Measurements from ENCODE around the gene XXYLT1.

The XXYLT1 gene

GRCh38 chr3:195226445-195226844 lies 44.5 kb downstream of the XXYLT1 start:
- no peaks in the 10 kb centered on the region for H4K20me1 ChIP-seq (ENCODE audit: insufficient read depth, low read length)
- no peaks in the 10 kb centered on the region for H3F3A ChIP-seq (ENCODE audit: insufficient read depth, low read length)
- H3K79me2 ChIP-seq (ENCODE audit: insufficient read depth, low read length), result no peaks in the 10 kb centered on the region
- H3K4me3 ChIP-seq (ENCODE audit: low read depth, low read length, poor library complexity, severe bottlenecking), result no peak overlapping the region
- H3K4me2 ChIP-seq (ENCODE audit: low read length), result no peak overlapping the region
- TF ChIP-seq CTCF (IDR thresholded peaks at IDR 0.05; ENCODE audit: low read length), result no peak
- TF ChIP-seq EZH2 (IDR thresholded peaks at IDR 0.05; ENCODE audit: borderline replicate concordance, low read length), result no peak
- no peak overlapping the region for H3K9ac ChIP-seq (ENCODE audit: low read length)
- H3K36me3 ChIP-seq (ENCODE audit: insufficient read depth, low read length), result no peaks in the 10 kb centered on the region
- H3K27ac ChIP-seq (ENCODE audit: low read depth, low read length, poor library complexity, severe bottlenecking), result no peak overlapping the region
- no peaks in the 10 kb centered on the region for H3K4me1 ChIP-seq (ENCODE audit: insufficient read depth, low read length, severe bottlenecking)
- H3K9me3 ChIP-seq (ENCODE audit: low read length), result no peaks in the 10 kb centered on the region
- H3K9me2 ChIP-seq (ENCODE audit: low read depth, low read length), result no peaks in the 10 kb centered on the region
- no peaks in the 10 kb centered on the region for H3K27me3 ChIP-seq (ENCODE audit: insufficient read depth, low read length)
- H2AFZ ChIP-seq (ENCODE audit: low read length), result no peak overlapping the region

GRCh38 chr3:195224980-195225580 lies 45.9 kb downstream of the XXYLT1 start:
- Histone ChIP-seq H4K20me1 (ENCODE audit: insufficient read depth, low read length) (no peaks in the 10 kb centered on the region), H3K4me2 (ENCODE audit: low read length) (no peak overlapping the region), H3K79me2 (ENCODE audit: insufficient read depth, low read length) (no peaks in the 10 kb centered on the region), H3K4me1 (ENCODE audit: insufficient read depth, low read length, severe bottlenecking) (no peaks in the 10 kb centered on the region), H3F3A (ENCODE audit: insufficient read depth, low read length) (no peaks in the 10 kb centered on the region), H3K9ac (ENCODE audit: low read length) (no peak overlapping the region), H3K4me3 (ENCODE audit: low read depth, low read length, poor library complexity, severe bottlenecking) (no peak overlapping the region), H3K27me3 (ENCODE audit: insufficient read depth, low read length) (no peaks in the 10 kb centered on the region), H2AFZ (ENCODE audit: low read length) (no peak overlapping the region), H3K9me2 (ENCODE audit: low read depth, low read length) (no peaks in the 10 kb centered on the region), H3K9me3 (ENCODE audit: low read length) (no peaks in the 10 kb centered on the region), H3K27ac (ENCODE audit: low read depth, low read length, poor library complexity, severe bottlenecking) (no peak overlapping the region), H3K36me3 (ENCODE audit: insufficient read depth, low read length) (no peaks in the 10 kb centered on the region)
- TF ChIP-seq EZH2 (IDR thresholded peaks at IDR 0.05; ENCODE audit: borderline replicate concordance, low read length), result no peak
- TF ChIP-seq CTCF (IDR thresholded peaks at IDR 0.05; ENCODE audit: low read length), result no peak

GRCh38 chr3:195224156-195224979 lies 46.6 kb downstream of the XXYLT1 start:
- Histone ChIP-seq H3K27me3 (ENCODE audit: insufficient read depth, low read length) (no peaks in the 10 kb centered on the region), H3K9ac (ENCODE audit: low read length) (no peak overlapping the region), H3K4me3 (ENCODE audit: low read depth, low read length, poor library complexity, severe bottlenecking) (no peak overlapping the region), H2AFZ (ENCODE audit: low read length) (no peak overlapping the region), H3K9me2 (ENCODE audit: low read depth, low read length) (no peaks in the 10 kb centered on the region), H4K20me1 (ENCODE audit: insufficient read depth, low read length) (no peaks in the 10 kb centered on the region), H3K9me3 (ENCODE audit: low read length) (no peaks in the 10 kb centered on the region), H3K27ac (ENCODE audit: low read depth, low read length, poor library complexity, severe bottlenecking) (no peak overlapping the region), H3K4me1 (ENCODE audit: insufficient read depth, low read length, severe bottlenecking) (no peaks in the 10 kb centered on the region), H3K4me2 (ENCODE audit: low read length) (no peak overlapping the region), H3K79me2 (ENCODE audit: insufficient read depth, low read length) (no peaks in the 10 kb centered on the region), H3F3A (ENCODE audit: insufficient read depth, low read length) (no peaks in the 10 kb centered on the region), H3K36me3 (ENCODE audit: insufficient read depth, low read length) (no peaks in the 10 kb centered on the region)
- TF ChIP-seq EZH2 (IDR thresholded peaks at IDR 0.05; ENCODE audit: borderline replicate concordance, low read length) (no peak), CTCF (IDR thresholded peaks at IDR 0.05; ENCODE audit: low read length) (no peak)
